ENCODE data around the gene SH3BP2. TPM values are rescaled to one million over a fixed set of nuclear protein-coding genes. Genes with fewer than 3 reads are reported as not detected.

The SH3BP2 gene
- total RNA-seq, 3 donors from 2014 or later: 40.5 to 74.8 (median 59.3) TPM

- Histone ChIP-seq H3K4me3 (no peak overlapping the region), H3K27ac (peak overlapping the region in 1 of 2 donors; percentile 10), H3K4me1 (peaks cover 0 to 5% of the 10 kb centered on the region in 2 donors), H3K9me3 (no peaks in the 10 kb centered on the region), H3K27me3 (no peaks in the 10 kb centered on the region), H3K36me3 (no peaks in the 10 kb centered on the region)
- intact Hi-C loops (cut with DNase I; ENCODE audit: low total_unique reads): no loop called here
- no peak for TF ChIP-seq POLR2AphosphoS5 (IDR thresholded peaks at IDR 0.05)
- TF ChIP-seq POLR2A (IDR thresholded peaks at IDR 0.05): no peak
- no peak for TF ChIP-seq CTCF (IDR thresholded peaks at IDR 0.05)
- DNase-seq (ENCODE audit: low spot score in 2 of 2): no peak
These were observed 80.4 kb downstream of the SH3BP2 start for GRCh38 chr4:2873329-2873728.

- H3K36me3 ChIP-seq: no peaks in the 10 kb centered on the region
- H3K9me3 ChIP-seq: no peaks in the 10 kb centered on the region
- no peak for TF ChIP-seq CTCF (IDR thresholded peaks at IDR 0.05)
- TF ChIP-seq POLR2AphosphoS5 (IDR thresholded peaks at IDR 0.05): no peak
- TF ChIP-seq POLR2A (IDR thresholded peaks at IDR 0.05): no peak
- no peak overlapping the region for H3K4me3 ChIP-seq
- H3K27me3 ChIP-seq: no peaks in the 10 kb centered on the region
- H3K27ac ChIP-seq: no peak overlapping the region
- DNase-seq (ENCODE audit: low spot score in 2 of 2): no peak
- no peaks in the 10 kb centered on the region for H3K4me1 ChIP-seq
- intact Hi-C loops (cut with DNase I; ENCODE audit: low total_unique reads): no loop called here
These were observed 82.0 kb downstream of the SH3BP2 start for GRCh38 chr4:2874861-2875260.

- Histone ChIP-seq H3K27me3 (no peaks in the 10 kb centered on the region), H3K4me1 (no peaks in the 10 kb centered on the region), H3K36me3 (no peaks in the 10 kb centered on the region), H3K4me3 (no peak overlapping the region), H3K27ac (no peak overlapping the region), H3K9me3 (no peaks in the 10 kb centered on the region)
- no peak for DNase-seq (ENCODE audit: low spot score in 2 of 2)
- TF ChIP-seq CTCF (IDR thresholded peaks at IDR 0.05): no peak
- intact Hi-C loops (cut with DNase I; ENCODE audit: low total_unique reads): no loop called here
These were observed 82.7 kb downstream of the SH3BP2 start for GRCh38 chr4:2875556-2875955.

- no peaks in the 10 kb centered on the region for H3K27me3 ChIP-seq
- intact Hi-C loops (cut with DNase I; ENCODE audit: low total_unique reads): no loop called here
- H3K27ac ChIP-seq: no peak overlapping the region
- no peak for TF ChIP-seq CTCF (IDR thresholded peaks at IDR 0.05)
- H3K4me1 ChIP-seq: no peaks in the 10 kb centered on the region
- H3K9me3 ChIP-seq: no peaks in the 10 kb centered on the region
- H3K4me3 ChIP-seq: no peak overlapping the region
- no peak for DNase-seq (ENCODE audit: low spot score in 2 of 2)
- H3K36me3 ChIP-seq: no peaks in the 10 kb centered on the region
These were observed 85.5 kb downstream of the SH3BP2 start for GRCh38 chr4:2878346-2878745.

GRCh38 chr4:2879026-2879425 lies 86.1 kb downstream of the SH3BP2 start:
- Histone ChIP-seq H3K4me3 (no peak overlapping the region), H3K27me3 (no peaks in the 10 kb centered on the region), H3K9me3 (no peaks in the 10 kb centered on the region), H3K36me3 (no peaks in the 10 kb centered on the region), H3K27ac (no peak overlapping the region), H3K4me1 (no peaks in the 10 kb centered on the region)
- intact Hi-C loops (cut with DNase I; ENCODE audit: low total_unique reads): no loop called here
- TF ChIP-seq CTCF (IDR thresholded peaks at IDR 0.05) (no peak), POLR2AphosphoS5 (IDR thresholded peaks at IDR 0.05) (no peak), POLR2A (IDR thresholded peaks at IDR 0.05) (no peak)
- no peak for DNase-seq (ENCODE audit: low spot score in 2 of 2)
